Heart left ventricle (tissue), 13 donors: Measurements from ENCODE around the gene ECM1.
A peak's percentile ranks its signal among the peaks of the same experiment; 100 is the strongest.

Experiments
- POLR2A ChIP-seq, 2 donors: fragments of 450-650 bp; IDR thresholded peaks; one replicate each; pipeline ENCODE4 v1.6.1; 2017; ENCODE audit warnings: antibody characterized with exemption in 2 of 2, mild to moderate bottlenecking in 2 of 2, moderate library complexity in 2 of 2
- TF ChIP-seq, protein P1 (sequence below), 12 donors: fragments of 200-600 bp; sonication (generic) in 4 of 12; IDR thresholded peaks; one replicate each; pipeline versions ENCODE4 v1.5.0 to v1.8.0; 2018 to 2022; ENCODE audit warnings: antibody characterized with exemption in 12 of 12, mild to moderate bottlenecking in 5 of 12
- donor health status: ischemic (EF 13 %, LVEDD 7.1; RV severe dilation, severe dysfunction).
- donor health status: DM: no; HTN: yes; CAD: no.
- donor health status: DM: no; HTN: no; CAD: no.
- donor health status: ischemic (EF 25% LVEDD 6.9; RV normal size, moderate dysfunction).
- donor health status: ischemic (EF 25% LVEDD 5.7; RV mildly dilated, moderate dysfunction).
- donor health status: ischemic (EF 35%, LVEDD 5.7; RV mildly dilated, moderate dysfunction).
- donor health status: nonischemic (EF 11% LVEDD 7.7; RV severe dilation, severe dysfunction).
- donor health status: DM: yes; HTN: yes; CAD: no.
- donor health status: PGD.
- donor health status: ischemic (EF 29% LVEDD 5.4; RV normal size, mild dysfunction).
- donor health status: nonischemic (EF 23%, LVEDD 6.1; RV moderate dilation, normal function).

DNA sequence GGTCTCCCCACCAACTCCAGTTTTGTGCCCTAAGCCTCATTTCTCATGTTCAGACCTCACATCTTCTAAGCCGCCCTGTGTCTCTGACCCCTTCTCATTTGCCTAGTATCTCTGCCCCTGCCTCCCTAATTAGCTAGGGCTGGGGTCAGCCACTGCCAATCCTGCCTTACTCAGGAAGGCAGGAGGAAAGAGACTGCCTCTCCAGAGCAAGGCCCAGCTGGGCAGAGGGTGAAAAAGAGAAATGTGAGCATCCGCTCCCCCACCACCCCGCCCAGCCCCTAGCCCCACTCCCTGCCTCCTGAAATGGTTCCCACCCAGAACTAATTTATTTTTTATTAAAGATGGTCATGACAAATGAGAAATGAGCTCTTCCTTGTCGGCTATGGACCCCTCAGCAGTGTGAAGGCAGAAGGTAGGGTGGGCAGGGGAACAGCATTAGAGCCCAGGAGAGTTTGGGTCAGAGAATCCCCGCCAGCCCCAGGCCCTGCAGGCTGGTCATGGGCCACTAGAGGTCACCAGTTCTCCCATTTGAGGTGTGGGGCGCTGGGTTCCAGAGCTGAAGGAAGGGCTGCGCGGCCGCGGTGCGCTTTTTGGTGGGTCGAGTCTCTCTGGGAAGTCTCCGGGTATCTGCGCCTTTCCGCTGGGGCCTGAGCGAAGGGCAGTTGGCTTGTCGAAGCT lies 52.8 kb downstream of the ECM1 start:
- TF ChIP-seq, protein P1, sequence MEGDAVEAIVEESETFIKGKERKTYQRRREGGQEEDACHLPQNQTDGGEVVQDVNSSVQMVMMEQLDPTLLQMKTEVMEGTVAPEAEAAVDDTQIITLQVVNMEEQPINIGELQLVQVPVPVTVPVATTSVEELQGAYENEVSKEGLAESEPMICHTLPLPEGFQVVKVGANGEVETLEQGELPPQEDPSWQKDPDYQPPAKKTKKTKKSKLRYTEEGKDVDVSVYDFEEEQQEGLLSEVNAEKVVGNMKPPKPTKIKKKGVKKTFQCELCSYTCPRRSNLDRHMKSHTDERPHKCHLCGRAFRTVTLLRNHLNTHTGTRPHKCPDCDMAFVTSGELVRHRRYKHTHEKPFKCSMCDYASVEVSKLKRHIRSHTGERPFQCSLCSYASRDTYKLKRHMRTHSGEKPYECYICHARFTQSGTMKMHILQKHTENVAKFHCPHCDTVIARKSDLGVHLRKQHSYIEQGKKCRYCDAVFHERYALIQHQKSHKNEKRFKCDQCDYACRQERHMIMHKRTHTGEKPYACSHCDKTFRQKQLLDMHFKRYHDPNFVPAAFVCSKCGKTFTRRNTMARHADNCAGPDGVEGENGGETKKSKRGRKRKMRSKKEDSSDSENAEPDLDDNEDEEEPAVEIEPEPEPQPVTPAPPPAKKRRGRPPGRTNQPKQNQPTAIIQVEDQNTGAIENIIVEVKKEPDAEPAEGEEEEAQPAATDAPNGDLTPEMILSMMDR (IDR thresholded peaks at IDR 0.05) = peak; percentile 79 to 94 (median 87)
- TF ChIP-seq POLR2A (IDR thresholded peaks at IDR 0.05) = no peak
